UCSD-AML1 (cell line): ENCODE results near the gene LIPA.

Experiments used
- DNase-seq: peaks from one replicate; lab custom pipeline; 2025; ENCODE audit not compliant: unreplicated experiment; lab: John Stamatoyannopoulos, UW

LIPA gene

GRCh38 chr10:89241486-89242344 is 9.9 kb downstream of the LIPA start:
- DNase-seq, result no peak

DNA sequence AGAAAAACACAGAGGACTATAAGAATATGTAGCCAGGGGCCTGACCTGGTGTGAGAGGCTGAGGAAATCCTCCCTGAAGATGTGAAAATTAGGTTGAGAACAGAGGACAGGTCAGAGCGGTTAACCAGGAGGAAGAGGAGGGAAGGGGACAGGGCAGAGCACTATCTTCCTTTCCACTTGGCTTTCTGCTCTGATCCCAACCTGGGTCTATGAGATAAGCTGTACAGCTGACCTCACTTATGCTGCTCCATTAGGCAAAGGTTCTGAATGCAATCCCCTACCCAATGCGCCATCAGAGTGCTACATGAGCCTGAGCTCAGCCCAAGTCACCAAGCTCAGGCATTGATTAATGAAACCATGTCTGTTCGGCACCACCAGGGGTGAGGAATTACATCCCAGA is 10.5 kb downstream of the LIPA start:
- no peak for DNase-seq

DNA sequence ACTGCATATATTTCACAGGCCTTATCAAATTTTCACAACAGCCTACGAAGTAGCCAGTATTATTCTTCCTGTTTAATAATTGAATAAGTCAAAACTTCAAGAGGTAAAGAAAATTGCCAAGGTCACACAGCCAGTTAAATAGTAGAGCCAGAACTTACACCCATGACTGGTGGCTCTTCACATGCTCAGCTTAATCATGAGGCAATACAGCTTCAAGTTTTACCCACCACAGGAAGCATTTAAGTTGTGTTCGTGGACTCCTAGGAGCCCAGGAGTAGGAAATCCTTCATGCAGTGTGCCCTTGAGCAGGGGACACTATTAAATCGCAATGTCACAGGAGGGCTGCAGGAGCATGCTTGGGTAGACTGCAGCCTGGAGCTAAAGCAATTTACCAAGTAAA is 11.1 kb downstream of the LIPA start:
- no peak for DNase-seq

GRCh38 chr10:89238956-89239644 is 12.5 kb downstream of the LIPA start:
- DNase-seq, result no peak

DNA sequence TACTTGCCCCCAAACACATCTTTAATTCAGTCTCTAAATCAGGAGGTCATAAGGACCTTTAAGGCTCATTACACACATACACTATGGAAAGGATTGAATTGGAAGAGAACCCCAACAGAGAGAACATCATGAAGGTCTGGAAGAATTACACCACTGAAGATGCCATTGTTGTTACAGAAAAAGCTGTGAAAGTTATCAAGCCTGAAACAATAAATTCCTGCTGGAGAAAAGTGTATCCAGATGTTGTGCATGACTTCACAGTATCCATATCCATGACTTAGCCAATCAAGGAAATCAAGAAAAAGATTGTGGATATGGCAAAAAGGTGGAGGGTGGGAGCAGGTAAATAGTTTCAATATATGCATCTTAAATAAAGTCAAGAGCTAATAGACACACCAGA is 13.7 kb downstream of the LIPA start:
- DNase-seq, result no peak

GRCh38 chr10:89236226-89236797 is 15.3 kb downstream of the LIPA start:
- DNase-seq, result no peak

- no peak for DNase-seq
Measured at GRCh38 chr10:89235073-89235798, 16.3 kb downstream of the LIPA start.

GRCh38 chr10:89233033-89233432 is 18.5 kb downstream of the LIPA start:
- DNase-seq, result no peak

DNA sequence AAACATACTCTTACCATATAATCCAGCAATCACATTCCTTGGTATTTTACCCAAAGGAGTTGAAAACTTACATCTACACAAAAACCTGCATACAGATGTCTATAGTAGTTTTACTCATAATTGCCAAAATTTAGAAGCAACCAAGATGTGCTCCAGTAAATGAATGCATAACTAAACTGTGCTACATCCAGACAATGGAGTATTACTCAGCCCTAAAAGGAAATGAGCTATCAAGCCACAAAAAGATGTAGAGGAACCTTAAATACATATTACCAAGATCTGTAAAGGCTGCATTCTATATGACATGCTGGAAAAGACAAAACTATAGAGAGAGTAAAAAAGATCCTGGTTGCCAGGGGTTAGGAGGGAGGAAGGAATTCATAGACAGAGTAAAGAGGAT is 22.6 kb downstream of the LIPA start:
- DNase-seq, result no peak

GRCh38 chr10:89228146-89228545 is 23.4 kb downstream of the LIPA start:
- no peak for DNase-seq

- DNase-seq, result no peak
Measured at GRCh38 chr10:89226891-89227290, 24.7 kb downstream of the LIPA start.

GRCh38 chr10:89224739-89225443 is 26.7 kb downstream of the LIPA start:
- DNase-seq, result no peak

DNA sequence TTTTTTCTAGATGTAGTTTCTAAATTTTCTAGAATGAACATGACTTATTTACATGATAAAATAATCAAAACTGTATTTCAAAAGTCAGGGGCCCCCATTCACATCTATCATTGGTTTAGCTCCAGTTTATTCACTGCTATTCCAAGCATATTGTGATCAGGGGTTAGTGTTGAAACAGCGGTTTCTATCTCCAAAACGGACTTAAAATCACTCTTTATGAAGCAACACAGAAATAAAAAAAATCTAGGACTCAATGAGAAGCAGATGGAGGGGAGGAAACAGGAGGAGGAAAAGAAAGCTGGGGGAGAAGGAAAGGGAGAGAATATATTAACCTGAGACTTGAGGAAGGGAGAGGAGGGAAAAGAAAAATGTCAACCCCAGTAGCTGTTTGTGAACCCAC is 29.7 kb downstream of the LIPA start:
- no peak for DNase-seq

- no peak for DNase-seq
Measured at GRCh38 chr10:89219513-89220218, 31.9 kb downstream of the LIPA start.

DNA sequence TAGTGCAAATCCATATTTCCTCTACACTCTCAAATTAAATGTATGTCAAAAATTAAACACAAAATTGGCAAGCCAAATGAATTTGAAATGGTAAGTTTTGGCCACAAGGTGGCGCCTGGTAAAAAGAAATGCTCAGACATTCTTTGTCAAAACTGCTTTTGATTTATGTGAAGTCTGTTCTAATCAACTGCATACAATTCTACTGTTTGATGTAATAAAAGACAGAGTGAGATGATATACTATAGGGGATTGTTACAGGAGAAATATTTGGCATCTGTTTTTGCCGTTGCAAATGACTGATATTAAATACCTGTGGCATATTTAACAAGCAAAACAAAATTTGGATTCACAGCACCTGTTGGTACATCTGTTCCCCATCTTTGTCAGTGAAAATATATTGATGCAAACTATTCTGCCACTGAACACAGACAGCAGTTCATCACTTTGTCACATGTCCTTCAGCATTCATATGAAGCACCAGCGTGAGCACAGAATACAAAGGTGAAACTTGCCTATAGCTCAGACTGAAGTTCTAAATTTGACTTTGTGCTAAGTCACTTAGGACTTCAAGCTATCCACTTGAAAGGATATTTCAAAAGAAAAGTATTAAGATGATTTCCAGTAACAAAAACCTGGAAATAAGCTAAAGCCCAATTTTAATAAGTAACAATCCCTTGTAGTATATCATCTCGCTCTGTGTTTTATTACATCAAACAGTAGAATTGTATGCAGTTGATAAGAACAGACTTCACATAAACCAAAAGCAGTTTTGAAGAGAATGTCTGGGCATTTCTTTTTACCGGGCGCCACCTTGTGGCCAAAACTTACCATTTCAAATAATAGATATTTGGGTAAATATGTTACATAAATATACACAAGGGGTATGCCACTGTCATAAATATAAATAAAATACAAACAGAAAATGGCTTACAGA is 34.3 kb downstream of the LIPA start:
- DNase-seq, result no peak

DNA sequence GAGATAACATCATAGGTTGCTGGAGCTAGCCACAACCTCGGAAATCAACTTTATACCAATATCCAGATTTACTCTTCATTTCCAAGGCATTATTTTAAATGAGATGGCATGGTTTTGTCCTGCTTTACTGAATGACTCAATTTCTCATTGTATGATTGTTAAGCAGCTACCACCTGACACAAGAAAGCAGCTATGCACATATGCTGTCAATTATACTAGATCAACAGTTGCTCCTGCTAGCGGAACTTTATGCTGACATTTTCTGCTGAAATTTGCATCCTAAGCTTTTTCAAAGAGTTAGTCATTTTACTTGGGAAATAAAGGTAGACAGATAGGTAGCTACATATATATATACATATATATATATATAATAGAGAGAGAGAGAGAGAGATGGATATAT is 35.5 kb downstream of the LIPA start:
- DNase-seq, result no peak

DNA sequence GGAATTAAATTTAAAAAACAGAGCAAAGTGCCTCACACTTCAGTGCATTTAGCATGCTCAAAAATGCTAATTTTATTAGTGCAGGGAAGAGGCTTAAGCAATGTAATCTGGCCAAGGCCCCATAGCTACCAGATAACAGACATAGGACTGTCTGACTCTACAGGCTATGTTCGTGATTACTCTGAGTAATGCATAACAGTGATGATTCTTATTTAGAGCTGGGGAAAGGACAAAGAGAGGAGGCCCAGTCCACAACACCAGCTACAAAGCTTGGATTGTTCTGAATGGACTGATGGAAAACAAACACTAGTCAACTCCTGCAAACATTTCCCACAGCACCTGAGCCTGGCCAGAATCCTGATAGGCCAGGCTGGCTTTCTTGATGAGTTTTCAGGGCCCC is 36.1 kb downstream of the LIPA start:
- no peak for DNase-seq

DNA sequence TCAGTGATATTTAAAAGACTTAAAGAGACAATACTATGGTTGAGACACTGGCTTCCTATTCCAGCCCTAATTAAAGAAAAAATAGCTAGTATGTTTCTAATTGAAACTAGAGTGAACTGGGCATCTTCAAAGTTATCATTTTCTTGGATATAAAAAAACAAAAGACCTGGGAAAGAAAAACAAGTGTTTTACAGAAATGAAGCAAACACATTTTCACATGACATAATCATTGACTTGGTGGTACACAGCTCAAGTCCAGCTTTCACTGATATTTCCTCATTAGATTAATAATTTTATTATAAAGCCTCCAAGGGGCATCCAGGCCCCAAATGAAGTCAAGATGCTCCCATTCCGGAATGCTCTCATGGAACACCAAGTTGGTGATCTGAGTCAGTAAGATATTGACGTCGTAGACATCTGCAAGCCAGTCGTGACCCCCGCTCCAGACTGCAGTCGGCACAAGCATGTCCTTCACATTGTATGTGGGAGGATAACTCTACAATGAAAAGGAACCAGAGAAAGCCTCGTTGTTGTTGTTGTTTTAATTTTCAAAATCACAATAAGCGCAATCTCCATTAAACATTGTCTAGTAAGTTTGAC is 36.9 kb downstream of the LIPA start:
- DNase-seq, result no peak
